B cell (primary cell): ENCODE data around the gene PITPNM3. TPM values are rescaled to one million over a fixed set of nuclear protein-coding genes. Genes with fewer than 3 reads are reported as not detected.

ENCODE experiments used
- ATAC-seq: fragments of 200-7000 bp; cut with Tn5 transposase; one replicate; pipeline ENCODE4 v1.10.0; 2021; ENCODE audit warnings: low read depth, mild to moderate bottlenecking, moderate number of reproducible peaks, moderate library complexity
- CTCF ChIA-PET: fragments of 350-600 bp; sonication (Branson Sonifier 250); formaldehyde crosslinking; loops from one replicate; lab custom pipeline; 2021; ENCODE audit warnings: antibody characterized with exemption, inconsistent platforms; lab: Charles Lee
- POLR2A ChIA-PET: fragments of 350-600 bp; sonication (Branson Sonifier 250); formaldehyde crosslinking; loops from one replicate; lab custom pipeline; 2021; ENCODE audit warnings: antibody characterized with exemption; lab: Charles Lee
- DNase-seq: peaks from one replicate; pipeline ENCODE4 v3.0.0; 2013
- H2AFZ ChIP-seq: 2 replicates; pipeline ENCODE4 v1.6.1; 2012; ENCODE audit warnings: mild to moderate bottlenecking, low read depth, low read length; ENCODE audit not compliant: insufficient read depth, poor library complexity, severe bottlenecking
- H3K27ac ChIP-seq, 2 donors: 1 replicate in 1 of 2; 2 replicates in 1 of 2; pipeline ENCODE4 v1.5.1; 2012 to 2013; ENCODE audit warnings: low read length in 2 of 2, mild to moderate bottlenecking in 2 of 2, moderate library complexity in 1 of 2
- H3K27me3 ChIP-seq, 4 experiments: fragments of 200-600 bp in 1 of 4; sonication (generic) in 1 of 4; replicated peaks in 1 of 4; 1 replicate in 2 of 4; 2 replicates in 2 of 4; pipeline versions ENCODE4 v1.6.1 to v1.7.0; 2013 to 2016; ENCODE audit warnings: low read length in 3 of 4, mild to moderate bottlenecking in 2 of 4, mixed read lengths in 1 of 4, moderate library complexity in 1 of 4; ENCODE audit not compliant: insufficient read depth in 4 of 4, control insufficient read depth in 3 of 4; ENCODE audit errors: control extremely low read depth in 1 of 4
- H3K36me3 ChIP-seq, 2 experiments: replicated peaks in 1 of 2; 1 replicate in 1 of 2; 2 replicates in 1 of 2; pipeline versions ENCODE4 v1.6.1 to v1.7.1; 2013; ENCODE audit warnings: low read length in 1 of 2; ENCODE audit not compliant: insufficient read depth in 2 of 2, control insufficient read depth in 1 of 2; ENCODE audit errors: control extremely low read depth in 1 of 2, extremely low read depth in 1 of 2
- H3K4me1 ChIP-seq, 2 donors: fragments of 200-600 bp in 1 of 2; sonication (generic) in 1 of 2; 1 replicate in 1 of 2; 2 replicates in 1 of 2; pipeline versions ENCODE4 v1.5.1 to v1.6.1; 2013 to 2017; ENCODE audit warnings: low read length in 2 of 2; ENCODE audit not compliant: control insufficient read depth in 2 of 2, insufficient read depth in 2 of 2
- H3K4me2 ChIP-seq: replicated peaks from 2 replicates; pipeline ENCODE3; 2012; ENCODE audit warnings: mild to moderate bottlenecking, low read depth, low read length; ENCODE audit not compliant: poor library complexity, severe bottlenecking
- H3K4me3 ChIP-seq, 5 experiments: fragments of 200-600 bp in 1 of 5; sonication (generic) in 1 of 5; 1 replicate in 3 of 5; 2 replicates in 2 of 5; pipeline versions ENCODE4 v1.5.1 to v1.7.0; 2011 to 2016; ENCODE audit warnings: low read length in 4 of 5, mild to moderate bottlenecking in 4 of 5, low read depth in 2 of 5, control low read depth in 1 of 5, moderate library complexity in 1 of 5; ENCODE audit not compliant: insufficient read depth in 1 of 5; ENCODE audit errors: control extremely low read depth in 1 of 5, extremely low read depth in 1 of 5
- H3K79me2 ChIP-seq: fragments of 200-600 bp; sonication (generic); one replicate; pipeline ENCODE4 v1.6.0; 2016; ENCODE audit warnings: low read length; ENCODE audit not compliant: control insufficient read depth, insufficient read depth
- H3K9ac ChIP-seq: fragments of 200-600 bp; sonication (generic); 2 replicates; pipeline ENCODE4 v1.6.1; 2017; ENCODE audit warnings: mild to moderate bottlenecking, low read length, moderate library complexity
- H3K9me3 ChIP-seq, 3 donors: one replicate each; pipeline versions ENCODE4 v1.6.1 to v1.7.1; 2013; ENCODE audit warnings: low read length in 2 of 3; ENCODE audit not compliant: control insufficient read depth in 2 of 3, insufficient read depth in 1 of 3; ENCODE audit errors: control extremely low read depth in 1 of 3
- H4K20me1 ChIP-seq: 2 replicates; pipeline ENCODE4 v1.6.0; 2012; ENCODE audit warnings: mild to moderate bottlenecking, low read length; ENCODE audit not compliant: insufficient read depth, control insufficient read depth, poor library complexity, severe bottlenecking
- H3K27ac Mint-ChIP-seq: one replicate; pipeline ENCODE4 v1.8.0; 2021; ENCODE audit warnings: mixed read lengths
- H3K27me3 Mint-ChIP-seq: one replicate; pipeline ENCODE4 v1.8.0; 2021; ENCODE audit warnings: mixed read lengths
- H3K4me1 Mint-ChIP-seq: one replicate; pipeline ENCODE4 v1.8.0; 2021; ENCODE audit warnings: mixed read lengths
- H3K4me3 Mint-ChIP-seq: one replicate; pipeline ENCODE4 v1.8.0; 2021; ENCODE audit warnings: mixed read lengths
- H3K9me3 Mint-ChIP-seq: one replicate; pipeline ENCODE4 v1.8.0; 2022; ENCODE audit warnings: mixed read lengths; ENCODE audit not compliant: insufficient read depth
- CTCF ChIP-seq: fragments of 200-600 bp; IDR thresholded peaks from one replicate; pipeline ENCODE4 v1.8.0; 2022; ENCODE audit warnings: antibody characterized with exemption, mild to moderate bottlenecking
- EZH2 ChIP-seq: IDR thresholded peaks from 2 replicates; pipeline ENCODE4 v1.6.1; 2012; ENCODE audit warnings: borderline replicate concordance, low read depth, mild to moderate bottlenecking, moderate library complexity, low read length; ENCODE audit not compliant: insufficient read depth, poor library complexity, severe bottlenecking
- WGBS: methylation state at CpG from one replicate; pipeline ENCODE4 v1.1.5; 2013; ENCODE audit warnings: missing lambda C conversion rate; ENCODE audit not compliant: insufficient coverage; 5-methylcytosine and 5-hydroxymethylcytosine counted together
- intact Hi-C: fragments of 100-400 bp; cut with micrococcal nuclease; formaldehyde crosslinking; loops from one replicate; pipeline ENCODE4 v1.10.0; 2022
- polyA plus RNA-seq: library from polyadenylated mRNA; depleted of rRNA; stranded (reverse); fragments of >200 nt; gene quantifications from 2 replicates; pipeline ENCODE4 v1.2.3, GENCODE V29; 2012
- total RNA-seq, 2 donors: library from RNA; stranded (reverse); fragments of 120-200 nt in 1 of 2; gene quantifications; 1 replicate in 1 of 2; 2 replicates in 1 of 2; pipeline versions ENCODE4 v1.2.3 to v1.2.4, GENCODE V29; 2013 to 2022

PITPNM3 gene
- total and polyA plus RNA-seq, 2 donors (not counting 1 experiment from before 2014, with no cell fraction given): 0.31 to 0.49 TPM

GRCh38 chr17:6544011-6544370, 12.4 kb downstream of the PITPNM3 start:
- no peak for ATAC-seq
- H3K4me3 ChIP-seq: no peak overlapping the region
- Mint-ChIP-seq H3K9me3 (no peaks in the 10 kb centered on the region), H3K27ac (no peak overlapping the region), H3K4me1 (peaks cover 3% of the 10 kb centered on the region), H3K4me3 (no peak overlapping the region), H3K27me3 (peaks cover 17% of the 10 kb centered on the region)
- H3K4me1 ChIP-seq: no peaks in the 10 kb centered on the region
- H3K9me3 ChIP-seq: peaks cover 0 to 5% (median 0%) of the 10 kb centered on the region in 3 donors
- WGBS: 86% methylated on average over 4 of the region's 5 CpGs
- H2AFZ ChIP-seq: no peak overlapping the region
- no peaks in the 10 kb centered on the region for H4K20me1 ChIP-seq
- no peak overlapping the region for H3K4me2 ChIP-seq
- ChIA-PET POLR2A (no interaction called here), CTCF (no interaction called here)
- intact Hi-C loops: no loop called here
- H3K79me2 ChIP-seq: no peaks in the 10 kb centered on the region
- H3K27me3 ChIP-seq: peaks cover 0 to under 1% (median 0%) of the 10 kb centered on the region in 4 experiments
- no peak for DNase-seq
- no peaks in the 10 kb centered on the region for H3K36me3 ChIP-seq
- no peak overlapping the region for H3K27ac ChIP-seq
- TF ChIP-seq EZH2: no peak
- TF ChIP-seq CTCF: no peak
- no peak overlapping the region for H3K9ac ChIP-seq

GRCh38 chr17:6543079-6544010, 13.0 kb downstream of the PITPNM3 start:
- Histone ChIP-seq H3K27me3 (peaks cover 0 to 5% (median 0%) of the 10 kb centered on the region in 4 experiments), H3K4me1 (no peaks in the 10 kb centered on the region), H3K4me2 (no peak overlapping the region), H3K27ac (no peak overlapping the region), H4K20me1 (no peaks in the 10 kb centered on the region), H3K4me3 (no peak overlapping the region), H3K36me3 (no peaks in the 10 kb centered on the region), H3K9me3 (peaks cover 0 to 11% (median 0%) of the 10 kb centered on the region in 3 donors), H3K79me2 (no peaks in the 10 kb centered on the region), H2AFZ (no peak overlapping the region), H3K9ac (no peak overlapping the region)
- ATAC-seq: no peak
- DNase-seq: no peak
- CTCF ChIA-PET: no interaction called here
- Mint-ChIP-seq H3K4me3 (no peak overlapping the region), H3K27ac (no peak overlapping the region), H3K9me3 (no peaks in the 10 kb centered on the region), H3K4me1 (peaks cover 3% of the 10 kb centered on the region), H3K27me3 (peaks cover 16% of the 10 kb centered on the region)
- intact Hi-C loops: no loop called here
- POLR2A ChIA-PET: no interaction called here
- 93% methylated on average over 15 of the region's 16 CpGs for WGBS
- TF ChIP-seq CTCF (no peak), EZH2 (no peak)
